CD4-positive, alpha-beta T cell treated with Interleukin-15 for 4 hours (primary cell): ENCODE data around the gene PFKP.
"Not testable (repeated sequence)": the region's sequence is repeated elsewhere in the genome, so short reads cannot be mapped to it uniquely, and the experiment has no call there.

Source experiments
- DNase-seq: peaks from one replicate; pipeline ENCODE4 v3.0.0-alpha.2; 2020; ENCODE audit warnings: low spot score

Gene PFKP

GRCh38 chr10:3159152-3159551 lies 91.8 kb downstream of the PFKP start:
- DNase-seq = no peak

- no peak for DNase-seq
Observed at GRCh38 chr10:3162533-3162932, 95.2 kb downstream of the PFKP start.

GRCh38 chr10:3163879-3164278 lies 96.5 kb downstream of the PFKP start:
- no peak for DNase-seq

DNA sequence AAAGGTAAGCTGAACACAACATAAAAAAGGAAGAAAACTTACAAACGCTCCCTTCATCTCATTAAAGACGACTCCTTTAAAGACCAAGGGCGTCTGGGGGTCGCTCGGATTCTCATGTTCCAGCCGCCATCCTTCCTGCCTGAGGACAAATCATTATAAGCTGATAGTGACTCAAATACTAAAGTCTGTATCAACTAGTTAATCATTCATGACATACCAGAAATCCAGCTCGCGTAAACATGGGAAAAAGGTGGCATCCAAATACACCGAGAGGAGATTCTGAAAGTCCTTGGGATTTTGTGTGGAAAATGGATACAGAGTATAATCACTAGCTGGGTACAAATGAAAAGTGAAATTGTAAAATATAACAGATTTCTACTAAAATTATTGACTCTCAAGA lies 97.8 kb downstream of the PFKP start:
- DNase-seq = no peak

DNA sequence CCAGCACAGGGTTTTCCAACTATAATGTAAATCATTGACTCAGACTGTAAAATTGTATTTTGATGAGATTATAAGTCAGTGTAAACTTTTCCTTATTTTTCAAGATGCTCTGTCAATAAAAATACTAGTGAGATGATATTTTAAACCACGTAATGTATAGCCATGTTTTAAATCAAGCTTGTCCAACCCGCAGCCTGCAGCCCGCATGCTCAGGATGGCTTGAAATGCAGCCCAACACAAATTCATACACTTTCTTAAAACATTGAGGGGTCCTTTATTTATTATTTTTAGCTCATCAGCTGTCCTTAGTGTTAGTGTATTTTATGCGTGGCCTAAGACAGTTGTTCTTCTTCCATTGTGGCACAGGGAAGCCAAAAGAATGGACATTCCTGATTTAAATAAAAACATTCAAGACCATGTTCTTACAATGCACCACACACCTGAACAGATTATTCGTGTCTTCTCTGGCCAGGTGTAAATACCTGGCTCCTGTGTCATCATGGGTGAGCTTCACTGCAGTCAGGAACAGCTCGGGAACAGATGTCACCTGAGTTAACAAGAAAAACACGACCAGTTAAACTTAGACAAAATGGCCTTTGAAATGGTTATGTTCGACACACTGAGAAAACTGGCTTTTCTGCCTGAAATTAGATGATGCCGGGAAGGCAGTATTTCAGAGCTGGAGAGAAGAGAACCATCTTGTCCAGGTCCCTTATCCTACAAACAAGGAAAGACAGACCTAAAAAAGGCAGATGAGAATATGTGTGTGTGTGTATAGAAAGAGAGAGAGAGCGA lies 99.3 kb downstream of the PFKP start:
- DNase-seq = no peak

- DNase-seq = no peak
Observed at GRCh38 chr10:3167611-3168330, 100.4 kb downstream of the PFKP start.

GRCh38 chr10:3169271-3169670 lies 101.9 kb downstream of the PFKP start:
- DNase-seq = no peak

DNA sequence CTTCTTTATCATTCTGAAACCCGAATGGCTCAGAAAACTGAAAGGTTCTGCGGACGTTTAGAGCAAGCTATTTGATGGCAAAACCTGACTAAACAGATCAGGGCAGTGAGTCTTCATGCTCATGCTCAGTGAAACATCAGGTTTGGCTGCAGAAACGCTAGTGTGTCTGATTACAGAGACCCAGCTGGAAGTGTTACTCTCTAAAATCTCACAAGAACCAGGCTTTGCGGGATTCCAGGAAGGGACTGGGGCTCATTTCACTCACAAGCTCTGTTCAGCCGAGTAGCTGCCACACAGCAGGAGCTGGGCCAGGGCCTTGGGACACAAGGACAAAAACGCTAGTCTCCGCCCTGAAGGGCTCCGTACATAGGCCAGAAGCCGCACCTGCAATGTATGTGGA lies 102.3 kb downstream of the PFKP start:
- no peak for DNase-seq

- not testable (repeated sequence) for DNase-seq
Observed at GRCh38 chr10:3171488-3171887, 104.1 kb downstream of the PFKP start.

DNA sequence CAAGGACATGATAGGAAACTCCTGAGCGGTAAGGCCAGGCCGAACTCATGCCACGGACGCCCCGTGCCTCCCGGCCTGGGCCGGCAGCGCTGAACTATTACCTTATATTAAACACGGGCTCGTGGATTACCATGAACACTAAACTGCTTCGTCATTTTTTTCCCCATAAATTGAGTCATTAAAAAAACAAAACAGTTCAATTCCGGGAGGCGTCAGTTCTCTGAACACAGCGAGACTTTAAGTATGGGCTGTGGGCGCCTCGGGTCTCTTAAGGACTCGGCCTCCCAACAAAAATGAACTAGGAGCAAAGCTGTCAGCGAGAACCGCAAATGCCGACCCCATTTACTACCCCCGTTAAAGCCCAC lies 104.7 kb downstream of the PFKP start:
- peak; percentile 76 for DNase-seq

DNA sequence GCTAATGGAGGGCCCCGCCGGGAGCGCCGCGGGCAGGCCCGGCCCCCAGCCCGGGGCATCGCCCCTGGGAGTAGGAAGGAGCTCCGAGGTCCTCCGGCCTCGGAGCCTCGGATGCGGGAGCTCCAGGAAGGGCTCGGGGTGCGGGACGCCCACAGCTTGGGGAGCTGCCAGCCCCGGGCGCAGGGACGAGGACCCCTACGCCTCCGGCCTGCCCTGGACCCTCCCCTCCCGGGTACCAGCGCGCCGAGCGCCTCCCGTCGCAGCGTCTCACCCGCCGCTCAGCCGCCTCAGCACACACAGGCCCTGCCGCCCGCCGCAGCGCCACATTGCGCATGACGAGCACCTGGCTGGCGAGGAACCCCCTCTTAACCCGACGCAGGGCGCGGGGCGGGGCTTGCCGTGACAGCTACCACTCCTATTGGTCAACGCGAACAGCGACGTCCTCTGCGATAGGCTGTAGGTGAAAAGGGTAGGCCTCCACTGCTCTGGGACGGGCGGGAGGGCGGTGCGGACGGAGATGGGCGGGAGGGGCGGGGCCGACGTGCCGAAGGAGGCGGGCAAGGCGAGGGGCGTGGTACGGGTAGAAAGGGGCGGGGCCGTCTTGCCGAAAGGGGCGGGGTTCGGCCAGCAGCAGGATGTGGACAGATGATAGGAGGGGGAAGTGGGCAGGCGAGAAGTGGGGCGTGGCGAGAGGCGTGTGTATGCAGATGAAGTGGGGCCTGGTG lies 105.3 kb downstream of the PFKP start, which contains the start of gene PITRM1:
PITRM1 (minus strand) TSS at position 337 of the 725 bp plus-strand sequence; CDS start at position 327, 10 bp downstream.
- DNase-seq = peak; percentile 99

- no peak for DNase-seq
Observed at GRCh38 chr10:3173171-3173878, 106.0 kb downstream of the PFKP start.

DNA sequence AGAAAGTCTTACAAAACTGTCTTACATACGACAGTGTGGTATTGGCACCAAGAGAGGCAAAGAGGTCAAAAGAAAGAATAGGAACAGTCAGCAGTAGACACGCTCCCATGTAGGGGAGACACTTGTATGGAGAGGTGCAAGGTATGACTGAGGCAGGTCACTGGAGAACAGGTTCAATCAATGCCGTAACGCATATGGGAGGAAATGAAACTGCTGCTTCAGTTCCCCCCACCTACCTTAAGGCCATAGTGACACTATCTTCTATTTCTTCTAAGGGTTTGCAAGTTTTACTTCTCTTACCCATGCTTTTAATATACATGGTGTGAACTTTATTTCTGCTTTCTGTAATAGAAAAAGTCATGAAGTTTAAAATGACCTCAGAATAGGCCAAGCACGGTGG lies 110.7 kb downstream of the PFKP start:
- DNase-seq = no peak

GRCh38 chr10:3179174-3179573 lies 111.8 kb downstream of the PFKP start:
- DNase-seq = no peak

- no peak for DNase-seq
Observed at GRCh38 chr10:3180355-3181025, 113.1 kb downstream of the PFKP start.

DNA sequence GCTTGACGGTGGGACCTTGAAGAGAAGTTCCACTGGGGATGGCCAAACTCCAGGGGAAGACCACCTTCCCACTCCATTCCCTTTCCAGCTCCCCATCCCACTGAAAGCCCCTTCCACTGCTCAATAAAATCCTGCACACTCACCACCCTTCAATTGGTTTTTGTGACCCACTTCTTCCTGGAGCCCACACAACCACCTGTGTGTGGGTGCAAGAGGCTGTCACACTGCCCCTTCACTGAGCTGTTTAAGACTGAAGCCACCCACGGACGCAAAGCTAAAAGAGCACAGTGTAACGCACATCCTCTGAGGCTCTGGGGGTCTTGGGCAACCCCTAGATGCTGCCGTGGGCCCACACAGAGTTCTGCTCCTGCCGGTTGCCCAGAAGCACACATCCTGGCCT lies 118.0 kb downstream of the PFKP start:
- no peak for DNase-seq

- DNase-seq = peak; percentile 45
Observed at GRCh38 chr10:3186368-3186767, 119.0 kb downstream of the PFKP start.
